ENCODE measurements around the gene SLITRK1. TPM values are rescaled to one million over a fixed set of nuclear protein-coding genes. Genes with fewer than 3 reads are reported as not detected.

Gene SLITRK1, protein sequence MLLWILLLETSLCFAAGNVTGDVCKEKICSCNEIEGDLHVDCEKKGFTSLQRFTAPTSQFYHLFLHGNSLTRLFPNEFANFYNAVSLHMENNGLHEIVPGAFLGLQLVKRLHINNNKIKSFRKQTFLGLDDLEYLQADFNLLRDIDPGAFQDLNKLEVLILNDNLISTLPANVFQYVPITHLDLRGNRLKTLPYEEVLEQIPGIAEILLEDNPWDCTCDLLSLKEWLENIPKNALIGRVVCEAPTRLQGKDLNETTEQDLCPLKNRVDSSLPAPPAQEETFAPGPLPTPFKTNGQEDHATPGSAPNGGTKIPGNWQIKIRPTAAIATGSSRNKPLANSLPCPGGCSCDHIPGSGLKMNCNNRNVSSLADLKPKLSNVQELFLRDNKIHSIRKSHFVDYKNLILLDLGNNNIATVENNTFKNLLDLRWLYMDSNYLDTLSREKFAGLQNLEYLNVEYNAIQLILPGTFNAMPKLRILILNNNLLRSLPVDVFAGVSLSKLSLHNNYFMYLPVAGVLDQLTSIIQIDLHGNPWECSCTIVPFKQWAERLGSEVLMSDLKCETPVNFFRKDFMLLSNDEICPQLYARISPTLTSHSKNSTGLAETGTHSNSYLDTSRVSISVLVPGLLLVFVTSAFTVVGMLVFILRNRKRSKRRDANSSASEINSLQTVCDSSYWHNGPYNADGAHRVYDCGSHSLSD
- not detected for total RNA-seq

DNA sequence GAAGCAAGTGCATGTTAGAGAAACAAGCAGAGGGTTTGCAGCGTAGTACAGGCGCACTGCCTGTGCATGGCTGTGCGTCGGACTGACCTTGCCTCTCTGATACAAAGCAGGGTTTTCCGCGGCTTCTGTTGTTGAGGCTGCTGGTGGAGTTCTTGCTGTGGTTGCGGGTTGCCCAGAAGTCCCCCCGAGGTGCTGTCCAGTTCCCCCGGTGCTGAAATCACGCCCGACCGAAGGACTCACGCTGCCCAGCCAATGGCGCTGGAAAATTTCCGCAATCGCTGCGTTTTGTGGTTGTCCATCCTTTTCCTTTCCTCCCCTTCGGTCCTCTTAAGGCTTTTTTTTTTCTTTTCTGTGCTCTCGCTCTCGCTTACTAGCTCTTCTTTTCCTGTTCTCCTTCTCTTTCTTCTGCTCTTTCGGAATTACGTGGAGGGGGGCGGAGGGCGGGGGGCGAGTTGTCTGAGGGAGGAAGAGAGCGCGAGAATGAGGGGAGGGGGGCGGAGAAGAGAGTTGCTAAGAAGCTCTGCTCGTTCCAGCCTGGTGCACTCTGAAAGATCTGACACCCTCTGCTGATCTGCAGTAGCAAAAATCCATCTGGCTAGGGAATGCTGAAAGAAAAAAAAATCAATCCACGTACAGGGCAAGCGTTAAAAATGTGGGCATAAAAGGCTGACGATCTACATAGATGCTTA lies at the start of gene SLITRK1:
Gene SLITRK1 (minus strand): TSS at position 558 of the 689 bp plus-strand sequence. CDS start 967 bp downstream, outside the sequence.

